Chondrocyte (in vitro differentiated cells): ENCODE results near the gene GOSR2. TPM values are rescaled to one million over a fixed set of nuclear protein-coding genes. Genes with fewer than 3 reads are reported as not detected.

ENCODE experiments used
- DNase-seq: peaks from one replicate; pipeline ENCODE4 v3.0.0; 2021; ENCODE audit warnings: mixed read lengths, low spot score
- H3K27ac Mint-ChIP-seq: one replicate; pipeline ENCODE4 v1.8.0; 2021; ENCODE audit warnings: mild to moderate bottlenecking, moderate library complexity, mixed read lengths; ENCODE audit not compliant: unreplicated experiment
- H3K27me3 Mint-ChIP-seq: 2 replicates; pipeline ENCODE4 v1.8.0; 2021; ENCODE audit warnings: low read depth, mixed read lengths
- H3K36me3 Mint-ChIP-seq: 2 replicates; pipeline ENCODE4 v1.8.0; 2021; ENCODE audit warnings: low read depth, mixed read lengths
- H3K4me1 Mint-ChIP-seq: 2 replicates; pipeline ENCODE4 v1.8.0; 2021; ENCODE audit warnings: low read depth, mild to moderate bottlenecking, mixed read lengths
- H3K4me3 Mint-ChIP-seq: one replicate; pipeline ENCODE4 v1.8.0; 2021; ENCODE audit warnings: mild to moderate bottlenecking, moderate library complexity, mixed read lengths; ENCODE audit not compliant: unreplicated experiment
- H3K9me3 Mint-ChIP-seq: 2 replicates; pipeline ENCODE4 v1.8.0; 2021; ENCODE audit warnings: low read depth, mixed read lengths
- long read RNA-seq: library from polyadenylated mRNA; stranded (forward); transcript quantifications from one replicate; pipeline ENCODE4 v2.0.0, GENCODE V29; 2021
- total RNA-seq: library from RNA; stranded (reverse); gene quantifications from 3 replicates; pipeline ENCODE4 v1.2.1, GENCODE V29; 2021
- TF ChIP-seq, protein P1 (sequence below): fragments of 200-600 bp; sonication (generic); IDR thresholded peaks from 2 replicates; pipeline ENCODE4 v1.5.0; 2021; ENCODE audit warnings: antibody characterized with exemption, mild to moderate bottlenecking, moderate library complexity

Gene GOSR2
- 56.5 to 77.7 TPM (median 58.8 TPM) in 3 replicates for total RNA-seq
- long read RNA-seq, transcript GOSR2-239 (5 exons, 3,871 nt): minor isoform, 16 of 167 reads
- long read RNA-seq, transcript GOSR2-232 (6 exons, 3,964 nt): major isoform, 108 of 167 reads
- long read RNA-seq, transcript GOSR2-213 (6 exons, 3,574 nt): minor isoform, 9 of 167 reads
- long read RNA-seq, transcript GOSR2-209 (4 exons, 1,444 nt): minor isoform, 7 of 167 reads
- long read RNA-seq, partial matches to known transcripts: 4 of 167 reads
- long read RNA-seq, other reads (novel, unspliced or antisense): 4 of 167 reads

DNA sequence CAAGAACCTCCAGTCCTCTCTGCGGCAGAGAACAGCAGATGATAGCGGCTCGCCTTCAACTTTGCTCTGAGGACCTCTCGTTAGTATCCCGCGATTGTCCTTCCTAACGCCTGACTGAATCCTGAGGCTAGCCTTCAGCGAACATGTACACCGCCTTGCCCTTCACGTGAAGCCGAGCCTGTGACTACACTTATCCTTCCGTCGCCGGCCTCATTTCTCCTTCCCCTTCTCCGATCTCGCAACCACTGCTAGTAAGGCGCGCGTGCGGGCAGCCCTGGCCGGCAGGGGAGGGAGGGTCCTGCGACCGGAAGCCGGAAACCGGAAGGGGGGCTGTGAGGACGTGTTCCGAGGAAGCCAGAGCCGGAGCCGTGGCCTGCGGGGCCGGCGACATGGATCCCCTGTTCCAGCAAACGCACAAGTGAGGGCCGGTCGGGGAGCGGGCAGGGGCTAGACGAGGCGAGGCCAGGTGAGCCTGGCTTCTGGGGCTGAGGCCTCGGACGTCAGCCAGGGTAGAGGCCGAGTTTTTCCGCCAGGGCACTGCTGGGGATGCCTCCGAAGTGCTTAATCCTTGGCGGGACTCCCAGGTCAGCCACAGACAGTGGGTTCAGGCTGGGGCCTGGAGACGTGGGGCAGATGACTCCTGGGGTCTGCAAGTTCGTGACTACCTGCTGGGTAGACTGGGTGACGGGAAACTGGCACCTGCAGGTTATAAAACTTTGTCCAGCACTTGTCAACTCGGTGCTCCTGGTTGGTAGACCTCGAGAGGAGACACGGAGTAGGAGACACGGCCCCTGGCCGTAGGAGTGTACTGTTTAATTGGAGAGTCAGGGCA lies at the start of gene GOSR2:
Gene GOSR2, plus strand, starts transcription at position 357 of the 832 bp plus-strand sequence. Its CDS starts 33 bp downstream, at position 390.
- TF ChIP-seq, protein P1, sequence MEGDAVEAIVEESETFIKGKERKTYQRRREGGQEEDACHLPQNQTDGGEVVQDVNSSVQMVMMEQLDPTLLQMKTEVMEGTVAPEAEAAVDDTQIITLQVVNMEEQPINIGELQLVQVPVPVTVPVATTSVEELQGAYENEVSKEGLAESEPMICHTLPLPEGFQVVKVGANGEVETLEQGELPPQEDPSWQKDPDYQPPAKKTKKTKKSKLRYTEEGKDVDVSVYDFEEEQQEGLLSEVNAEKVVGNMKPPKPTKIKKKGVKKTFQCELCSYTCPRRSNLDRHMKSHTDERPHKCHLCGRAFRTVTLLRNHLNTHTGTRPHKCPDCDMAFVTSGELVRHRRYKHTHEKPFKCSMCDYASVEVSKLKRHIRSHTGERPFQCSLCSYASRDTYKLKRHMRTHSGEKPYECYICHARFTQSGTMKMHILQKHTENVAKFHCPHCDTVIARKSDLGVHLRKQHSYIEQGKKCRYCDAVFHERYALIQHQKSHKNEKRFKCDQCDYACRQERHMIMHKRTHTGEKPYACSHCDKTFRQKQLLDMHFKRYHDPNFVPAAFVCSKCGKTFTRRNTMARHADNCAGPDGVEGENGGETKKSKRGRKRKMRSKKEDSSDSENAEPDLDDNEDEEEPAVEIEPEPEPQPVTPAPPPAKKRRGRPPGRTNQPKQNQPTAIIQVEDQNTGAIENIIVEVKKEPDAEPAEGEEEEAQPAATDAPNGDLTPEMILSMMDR: no peak
- H3K27me3 Mint-ChIP-seq: no peaks in the 10 kb centered on the region
- peaks cover 46% of the 10 kb centered on the region for H3K4me1 Mint-ChIP-seq
- H3K4me3 Mint-ChIP-seq: peak within 1 kb of the TSS; percentile 84
- peak; percentile 96 for DNase-seq
- H3K36me3 Mint-ChIP-seq: no peaks in the 10 kb centered on the region
- peak within 1 kb of the TSS; percentile 100 for H3K27ac Mint-ChIP-seq
- no peaks in the 10 kb centered on the region for H3K9me3 Mint-ChIP-seq

DNA sequence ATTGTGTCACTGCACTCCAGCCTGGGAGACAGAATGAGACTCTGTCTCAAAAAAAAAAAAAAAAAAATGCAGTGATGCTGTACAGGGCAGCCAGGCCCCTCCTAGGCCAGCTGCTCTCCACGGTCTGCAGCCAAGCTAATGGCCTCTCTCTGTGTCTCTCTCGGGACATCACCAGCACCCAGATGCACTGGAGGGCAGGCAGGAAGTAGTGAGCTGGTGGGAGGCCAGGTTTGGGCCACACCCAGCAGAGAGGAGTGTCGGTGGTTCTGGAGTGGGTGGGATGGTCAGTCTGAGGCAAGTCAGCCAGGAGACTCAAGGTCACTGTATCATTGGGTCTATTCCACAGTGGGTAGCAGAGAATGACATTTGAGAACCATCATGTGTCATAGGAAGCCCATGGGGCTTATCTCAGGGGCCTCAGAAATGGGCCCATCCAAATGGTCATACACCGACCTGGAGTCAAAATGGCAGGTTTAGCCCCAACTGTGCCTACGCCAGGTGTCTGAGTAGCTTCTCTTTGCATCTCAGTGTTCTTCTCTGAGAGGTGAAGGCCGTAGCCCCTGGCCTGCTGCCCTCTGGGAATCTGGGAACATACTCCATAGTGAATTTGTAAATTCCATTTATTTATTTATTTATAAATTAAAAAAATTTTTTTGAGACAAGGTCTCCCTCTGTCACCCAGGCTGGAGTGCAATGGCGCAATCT lies 48.9 kb upstream of the GOSR2 start:
- Mint-ChIP-seq H3K9me3 (no peaks in the 10 kb centered on the region), H3K27me3 (no peaks in the 10 kb centered on the region), H3K27ac (no peak overlapping the region), H3K4me3 (no peak overlapping the region), H3K4me1 (no peaks in the 10 kb centered on the region), H3K36me3 (no peaks in the 10 kb centered on the region)
- DNase-seq: no peak
- TF ChIP-seq, protein P1: no peak

DNA sequence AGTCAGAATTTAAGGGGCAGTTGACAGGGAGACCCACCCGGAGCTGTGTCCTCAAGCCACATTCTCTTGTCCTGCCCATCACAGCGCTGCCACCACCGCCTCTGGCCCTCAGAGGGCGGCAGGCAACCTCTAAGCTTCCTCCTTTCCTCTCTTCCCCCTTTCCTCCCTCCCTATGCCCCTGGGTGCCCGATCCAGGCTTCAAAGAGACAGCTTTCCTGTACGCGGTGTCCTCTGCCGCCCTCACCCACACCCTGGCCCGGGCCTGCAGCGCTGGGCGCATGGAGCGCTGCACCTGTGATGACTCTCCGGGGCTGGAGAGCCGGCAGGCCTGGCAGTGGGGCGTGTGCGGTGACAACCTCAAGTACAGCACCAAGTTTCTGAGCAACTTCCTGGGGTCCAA lies 48.1 kb upstream of the GOSR2 start:
- Mint-ChIP-seq H3K4me3 (no peak overlapping the region), H3K36me3 (no peaks in the 10 kb centered on the region), H3K9me3 (no peaks in the 10 kb centered on the region), H3K27me3 (peaks cover under 1% of the 10 kb centered on the region), H3K4me1 (no peaks in the 10 kb centered on the region), H3K27ac (no peak overlapping the region)
- TF ChIP-seq, protein P1: no peak
- DNase-seq: peak; percentile 83

DNA sequence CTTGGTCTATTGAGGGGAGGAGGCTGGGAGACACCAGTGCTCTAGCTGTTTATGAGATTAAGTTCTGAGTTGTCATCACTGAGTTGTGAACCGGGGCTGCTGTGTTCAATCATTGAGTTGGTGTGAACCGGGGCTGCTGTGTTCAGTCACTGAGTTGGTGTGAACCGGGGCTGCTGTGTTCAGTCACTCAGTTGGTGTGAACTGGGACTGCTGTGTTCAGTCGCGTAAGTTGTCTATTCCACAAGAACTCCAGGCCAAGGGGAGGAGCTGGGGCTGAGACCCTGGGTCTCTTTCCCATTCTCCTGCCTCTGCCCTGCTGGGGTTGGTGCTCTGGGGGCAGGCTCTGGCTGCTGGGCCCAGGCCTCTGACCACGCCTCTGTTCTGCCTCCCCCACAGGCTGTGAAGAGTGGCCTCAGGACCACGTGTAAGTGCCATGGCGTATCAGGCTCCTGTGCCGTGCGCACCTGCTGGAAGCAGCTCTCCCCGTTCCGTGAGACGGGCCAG lies 47.1 kb upstream of the GOSR2 start:
- Mint-ChIP-seq H3K9me3 (no peaks in the 10 kb centered on the region), H3K27me3 (peaks cover 1% of the 10 kb centered on the region), H3K27ac (no peak overlapping the region), H3K4me1 (no peaks in the 10 kb centered on the region), H3K4me3 (no peak overlapping the region), H3K36me3 (no peaks in the 10 kb centered on the region)
- TF ChIP-seq, protein P1: no peak
- no peak for DNase-seq
